GM19328 (cell line): ENCODE measurements around the gene LIN54.
A peak's percentile ranks its signal among the peaks of the same experiment; 100 is the strongest.
"Not testable (repeated sequence)": the region's sequence is repeated elsewhere in the genome, so short reads cannot be mapped to it uniquely, and the experiment has no call there.

Experiments used
- ATAC-seq: cut with Tn5 transposase; IDR thresholded peaks from one replicate; pipeline ENCODE4 v1.9.1; 2021; ENCODE audit warnings: mild to moderate bottlenecking, moderate library complexity; ENCODE audit not compliant: unreplicated experiment

LIN54 gene

DNA sequence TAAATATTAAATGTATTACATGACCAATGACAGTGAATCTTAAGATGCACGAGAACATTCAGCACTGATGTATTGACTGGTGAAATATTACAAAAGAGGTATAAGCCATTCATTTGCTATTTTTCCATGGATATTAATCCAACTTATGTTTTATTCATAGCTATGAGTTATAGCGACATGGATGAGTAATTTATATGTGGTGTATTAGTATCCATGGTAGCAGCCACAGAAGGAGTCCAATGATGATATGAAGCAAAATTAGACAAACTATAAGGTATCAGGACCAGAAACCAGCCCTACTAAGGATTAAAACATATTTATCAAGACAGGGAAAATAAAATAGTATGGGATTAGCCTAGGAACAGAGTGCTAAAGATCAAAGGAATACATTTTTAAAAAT, 59.4 kb downstream of the LIN54 start:
- no peak for ATAC-seq

DNA sequence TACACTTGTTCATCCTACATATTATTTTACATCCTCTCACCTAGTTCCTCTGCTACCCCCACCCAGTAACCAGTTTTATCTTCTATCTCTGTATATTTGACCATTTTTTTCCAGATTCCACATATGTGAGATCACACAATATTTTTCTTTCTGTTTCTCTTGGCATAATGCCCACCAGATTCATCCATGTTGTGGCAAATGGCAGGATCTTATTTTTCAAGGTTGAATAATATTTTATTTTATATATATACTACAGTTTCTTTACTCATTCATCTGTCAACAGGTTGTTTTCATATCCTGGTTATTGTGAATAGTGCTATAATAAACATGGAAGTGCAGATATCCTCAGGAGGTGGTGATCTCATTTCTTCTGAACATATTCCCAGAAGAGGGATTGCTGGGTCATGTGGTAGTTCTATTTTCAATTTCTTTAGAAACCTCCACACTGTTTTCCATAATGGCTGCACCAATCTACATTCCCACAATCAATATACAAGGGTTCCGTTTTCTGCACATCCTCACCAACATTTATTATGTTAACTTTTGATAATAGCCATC, 61.9 kb downstream of the LIN54 start:
- no peak for ATAC-seq

DNA sequence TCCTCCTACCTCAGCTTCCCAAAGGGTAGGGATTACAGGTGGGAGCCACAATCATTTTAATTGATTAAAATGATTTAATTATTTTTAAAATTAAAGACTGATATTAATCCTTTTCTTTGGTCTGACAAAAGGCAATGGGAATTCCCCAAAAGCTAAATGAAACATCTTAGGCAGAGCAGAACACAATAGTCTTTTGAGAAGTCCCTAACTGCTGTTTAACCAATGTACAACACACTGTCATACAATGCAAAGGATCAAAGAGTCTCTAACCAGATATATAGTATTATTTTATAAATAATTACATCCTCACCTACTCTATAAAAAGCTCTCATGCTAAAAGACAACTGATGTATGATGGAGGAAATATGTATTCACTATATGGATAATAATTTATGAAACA, 63.1 kb downstream of the LIN54 start:
- ATAC-seq = no peak

DNA sequence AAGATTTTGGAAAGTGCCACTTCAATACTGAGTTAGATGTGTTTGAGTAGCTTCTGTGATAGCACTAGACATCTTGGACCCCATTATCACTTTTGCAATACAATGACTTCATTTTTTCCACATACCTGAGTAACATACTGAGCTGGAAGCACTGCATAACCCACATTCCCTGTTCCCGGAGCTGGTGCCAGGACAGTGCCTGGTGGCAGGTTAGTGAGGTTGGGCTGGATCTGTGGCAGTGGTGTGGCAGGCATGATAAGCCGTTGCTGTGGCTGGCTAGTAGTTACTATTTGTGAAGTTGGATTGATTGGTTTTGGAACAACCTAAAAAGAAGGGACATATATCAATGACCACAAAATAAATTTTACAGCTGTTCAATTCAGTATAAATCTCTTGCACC, 71.2 kb downstream of the LIN54 start:
- no peak for ATAC-seq

DNA sequence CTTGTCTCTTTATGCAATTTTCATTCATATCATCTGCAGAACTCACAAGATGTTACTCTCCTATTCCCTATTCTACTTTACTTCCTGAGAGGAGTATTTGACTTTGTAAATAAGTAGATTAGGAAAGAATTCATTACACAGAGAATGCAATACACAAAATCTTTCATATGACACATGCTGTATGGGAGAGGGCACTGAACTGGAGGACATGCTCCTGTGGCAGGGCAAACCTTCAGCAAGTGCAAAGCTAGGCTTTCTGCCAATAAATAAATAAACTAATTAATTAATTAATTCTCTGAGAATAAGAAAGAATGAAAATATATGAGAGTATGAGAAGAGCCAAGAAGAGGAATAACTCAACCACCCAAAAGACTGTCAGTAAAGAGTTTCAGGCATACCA, 76.2 kb downstream of the LIN54 start:
- no peak for ATAC-seq

DNA sequence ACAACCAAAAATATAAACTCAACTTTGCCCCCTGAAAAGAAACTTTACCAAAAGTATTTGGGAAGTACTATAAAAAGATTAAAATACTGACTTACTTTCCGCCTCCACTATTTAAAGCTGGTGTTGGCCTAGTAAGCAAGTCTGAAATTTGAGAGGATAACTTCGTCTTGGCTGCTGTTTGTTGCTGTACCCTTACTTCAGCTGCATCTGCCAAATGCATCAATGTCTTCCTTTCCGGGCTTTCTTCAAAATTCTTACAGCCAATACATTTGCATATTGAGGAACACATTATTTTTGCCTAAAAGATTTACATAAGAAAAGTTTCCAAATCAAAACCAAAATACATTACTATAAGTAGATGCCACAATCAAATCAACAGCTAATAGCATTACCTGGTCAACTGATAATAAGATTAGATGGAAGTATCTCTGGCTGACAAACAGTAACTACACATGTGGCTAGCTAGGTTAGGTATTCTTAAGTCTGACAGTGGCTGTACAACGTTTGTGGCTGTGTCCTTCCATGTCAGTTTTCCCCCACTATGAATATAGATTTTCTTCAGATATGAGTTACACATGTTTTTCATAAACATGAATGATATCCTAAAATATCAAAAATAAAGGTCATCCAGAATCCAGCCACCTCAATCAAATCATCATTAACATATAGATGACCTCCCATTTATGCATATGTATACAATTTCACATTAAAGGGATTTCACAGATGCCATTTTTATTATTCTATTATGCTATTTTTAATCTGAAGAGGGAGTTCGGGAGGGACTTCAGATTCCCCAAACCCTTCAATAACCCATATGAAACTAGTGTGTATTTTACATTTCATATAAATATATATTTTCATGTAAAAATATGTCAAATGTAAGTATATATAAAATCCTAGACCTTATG, 79.5 kb downstream of the LIN54 start:
- no peak for ATAC-seq

DNA sequence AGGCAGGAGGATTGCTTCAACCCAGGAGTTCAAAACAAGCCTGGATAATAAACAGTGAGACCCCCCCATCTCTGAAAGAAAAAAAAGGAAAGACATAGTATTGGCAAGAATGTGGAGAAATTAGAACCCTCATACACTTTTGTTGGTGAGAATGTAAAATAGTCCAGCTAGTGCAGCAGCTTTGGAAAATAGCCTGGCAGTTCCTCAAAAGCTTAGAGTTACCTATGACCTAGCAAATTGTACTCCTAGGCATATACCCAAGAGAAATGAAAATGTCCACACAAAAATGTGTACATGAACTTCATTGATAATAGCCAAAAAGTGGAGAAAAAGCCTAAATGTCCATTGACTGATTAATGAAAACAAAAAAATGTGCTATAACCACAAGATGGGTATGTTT, 88.8 kb downstream of the LIN54 start:
- no peak for ATAC-seq

DNA sequence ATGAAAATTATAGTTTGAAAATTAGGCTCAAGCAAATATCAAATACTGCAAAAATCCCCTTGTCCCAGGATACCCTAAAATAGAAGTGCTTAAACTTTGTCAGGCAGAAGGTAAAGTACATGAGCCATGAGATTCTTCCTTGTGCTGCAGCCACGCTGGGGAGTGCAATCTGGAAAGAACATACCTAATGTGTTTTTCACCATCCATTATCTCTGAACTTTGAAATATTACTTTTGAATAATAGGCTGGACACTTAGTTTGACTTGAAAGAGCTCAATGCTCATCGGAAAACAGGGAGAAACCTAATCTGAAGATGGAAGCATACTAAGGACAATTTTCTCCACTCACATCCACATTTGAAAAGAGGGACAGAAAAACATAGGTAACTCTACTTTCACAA, 91.2 kb downstream of the LIN54 start:
- no peak for ATAC-seq

DNA sequence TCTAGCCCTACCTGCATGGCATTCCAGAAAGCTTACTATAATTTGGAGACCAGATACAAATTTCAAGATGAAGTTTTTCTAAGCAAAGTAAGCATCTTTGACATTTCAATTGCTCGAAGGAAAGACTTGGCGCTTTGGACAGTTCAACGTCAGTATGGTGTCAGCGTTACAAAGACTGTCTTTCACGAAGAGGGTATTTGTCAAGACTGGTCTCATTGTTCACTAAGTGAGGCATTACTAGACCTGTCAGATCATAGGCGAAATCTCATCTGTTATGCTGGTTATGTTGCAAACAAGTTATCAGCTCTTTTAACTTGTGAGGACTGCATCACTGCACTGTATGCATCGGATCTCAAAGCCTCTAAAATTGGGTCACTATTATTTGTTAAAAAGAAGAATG, 92.5 kb downstream of the LIN54 start:
- ATAC-seq = no peak

DNA sequence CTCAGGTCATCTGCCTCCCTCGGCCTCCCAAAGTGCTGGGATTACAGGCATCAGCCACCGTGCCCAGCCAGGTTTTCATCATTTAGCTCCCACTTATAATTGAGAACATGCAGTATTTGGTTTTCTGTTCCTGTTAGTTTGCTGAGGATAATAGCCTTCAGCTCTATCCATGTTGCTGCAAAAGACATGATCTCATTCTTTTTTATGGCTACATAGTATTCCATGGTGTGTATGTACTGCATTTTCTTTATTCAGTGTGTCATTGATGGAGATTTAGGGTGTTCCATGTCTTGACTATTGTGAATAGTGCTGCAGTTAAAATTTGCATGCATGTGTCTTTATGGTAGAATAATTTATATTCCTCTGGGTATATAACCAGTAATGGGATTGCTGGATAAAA, 96.7 kb downstream of the LIN54 start:
- not testable (repeated sequence) for ATAC-seq

DNA sequence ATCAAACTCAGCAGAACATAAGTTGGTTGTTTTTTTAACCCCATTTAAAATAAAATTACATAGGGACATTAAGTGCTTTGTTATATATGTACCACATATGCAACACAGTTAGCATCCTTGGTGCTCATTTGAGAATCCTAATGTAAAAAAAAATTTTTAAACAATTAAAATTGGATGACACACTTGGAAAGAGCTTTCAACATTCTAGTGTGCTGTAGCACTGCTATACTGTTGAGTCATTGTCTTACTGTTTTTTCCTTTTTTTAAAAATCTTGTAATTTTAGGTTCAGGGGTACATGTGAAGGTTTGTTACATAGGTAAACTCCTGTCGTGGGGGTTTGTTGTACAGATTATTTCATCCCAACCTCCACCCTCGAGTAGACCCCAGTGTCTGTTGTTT, 97.3 kb downstream of the LIN54 start:
- no peak for ATAC-seq

DNA sequence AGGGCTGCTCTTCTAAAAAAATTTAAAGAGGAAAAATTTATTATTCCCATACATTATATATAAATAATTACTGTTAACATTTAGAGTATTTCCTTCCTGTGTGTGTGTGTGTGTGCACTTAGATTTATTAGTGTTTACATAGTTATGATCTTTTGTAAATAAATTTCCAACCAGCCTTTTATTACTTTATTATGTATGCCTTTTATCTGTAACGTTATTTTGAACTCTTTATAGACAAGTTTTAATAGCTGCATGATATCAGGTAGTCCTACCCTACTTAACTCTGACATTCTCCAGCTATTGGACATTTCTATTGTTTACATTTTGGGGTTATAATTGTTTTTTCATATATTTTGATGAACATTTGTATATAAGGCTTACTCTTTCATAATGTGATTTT, 101.3 kb downstream of the LIN54 start:
- ATAC-seq = no peak

DNA sequence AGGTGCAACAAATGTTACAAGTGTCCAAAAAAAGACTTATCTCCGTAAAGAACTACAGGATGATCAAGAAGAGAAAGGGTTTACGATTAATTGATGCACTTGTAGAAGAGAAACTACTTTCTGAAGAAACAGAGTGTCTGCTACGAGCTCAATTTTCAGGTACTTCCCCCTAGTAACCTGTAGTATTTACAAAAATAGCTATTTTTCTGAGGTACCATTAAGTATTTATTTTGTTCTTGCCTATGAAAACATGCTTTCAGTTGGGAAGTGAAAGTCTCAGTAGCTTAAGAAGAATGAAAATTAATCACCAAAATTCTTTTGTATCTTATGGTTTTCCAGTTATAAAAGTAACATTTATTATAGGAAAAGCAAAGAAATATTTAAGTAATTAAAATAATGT, 104.2 kb downstream of the LIN54 start:
- ATAC-seq = no peak

DNA sequence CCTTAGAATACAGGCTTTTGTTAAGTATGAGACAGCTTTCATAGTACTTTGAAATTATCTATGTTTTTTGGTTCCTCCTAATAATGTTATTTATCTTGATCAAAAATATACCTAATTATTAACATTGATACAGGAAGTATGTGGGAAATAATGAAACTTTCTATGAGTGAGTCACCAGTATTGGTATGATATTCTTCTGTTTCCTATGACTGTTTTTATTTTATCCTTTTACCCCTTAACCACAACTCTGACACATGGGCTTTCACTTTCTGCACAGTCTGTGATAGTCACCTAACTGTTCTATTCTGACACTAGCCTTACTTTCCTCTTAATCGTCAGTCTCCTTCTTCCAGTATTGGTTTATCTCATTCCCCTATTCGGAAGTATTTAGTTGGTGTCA, 105.4 kb downstream of the LIN54 start:
- ATAC-seq = peak; percentile 40

DNA sequence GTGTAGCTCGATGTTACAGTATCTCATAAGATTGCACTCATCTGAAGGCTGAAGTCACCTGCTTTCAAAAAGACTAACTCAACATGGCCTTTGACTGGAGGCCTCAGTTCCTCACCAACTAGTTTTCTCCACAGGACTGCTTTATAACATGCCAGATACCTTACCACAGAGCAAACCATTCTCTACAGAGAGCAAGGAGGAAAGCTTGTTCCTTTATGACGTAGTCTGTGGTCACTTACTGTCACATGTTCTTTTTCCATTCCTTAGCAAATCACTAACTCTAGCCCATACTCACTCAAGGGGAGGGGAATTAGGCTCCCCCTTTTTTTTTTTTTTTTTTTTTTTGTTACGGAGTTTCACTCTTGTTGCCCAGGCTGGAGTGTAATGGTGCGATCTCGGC, 106.9 kb downstream of the LIN54 start:
- ATAC-seq = no peak

DNA sequence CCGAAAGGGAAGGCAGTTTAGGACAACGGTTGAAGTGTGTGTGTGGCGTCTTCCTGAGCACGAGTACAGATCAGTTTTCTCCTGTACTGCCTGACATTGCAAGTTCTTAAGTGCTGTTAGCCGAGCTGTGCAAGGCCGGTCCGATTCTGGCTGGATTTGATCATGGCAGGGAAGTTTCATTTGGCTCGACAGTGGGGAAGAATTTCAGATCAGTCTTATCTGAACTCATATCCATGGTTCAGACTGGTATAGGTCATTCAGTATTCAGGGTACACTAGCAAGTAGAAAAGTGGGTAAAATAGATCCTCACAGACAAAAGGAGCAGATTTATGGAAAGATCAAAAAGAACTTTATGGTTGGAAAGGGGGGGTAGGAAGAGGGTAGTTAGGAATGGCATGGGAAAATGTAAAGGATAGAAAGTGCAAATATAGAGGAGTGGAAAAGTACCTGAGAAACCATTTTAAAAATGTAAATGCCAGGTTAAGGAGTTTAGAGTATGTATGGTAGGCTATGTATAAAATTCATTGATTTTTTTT, 109.4 kb downstream of the LIN54 start:
- ATAC-seq = no peak

DNA sequence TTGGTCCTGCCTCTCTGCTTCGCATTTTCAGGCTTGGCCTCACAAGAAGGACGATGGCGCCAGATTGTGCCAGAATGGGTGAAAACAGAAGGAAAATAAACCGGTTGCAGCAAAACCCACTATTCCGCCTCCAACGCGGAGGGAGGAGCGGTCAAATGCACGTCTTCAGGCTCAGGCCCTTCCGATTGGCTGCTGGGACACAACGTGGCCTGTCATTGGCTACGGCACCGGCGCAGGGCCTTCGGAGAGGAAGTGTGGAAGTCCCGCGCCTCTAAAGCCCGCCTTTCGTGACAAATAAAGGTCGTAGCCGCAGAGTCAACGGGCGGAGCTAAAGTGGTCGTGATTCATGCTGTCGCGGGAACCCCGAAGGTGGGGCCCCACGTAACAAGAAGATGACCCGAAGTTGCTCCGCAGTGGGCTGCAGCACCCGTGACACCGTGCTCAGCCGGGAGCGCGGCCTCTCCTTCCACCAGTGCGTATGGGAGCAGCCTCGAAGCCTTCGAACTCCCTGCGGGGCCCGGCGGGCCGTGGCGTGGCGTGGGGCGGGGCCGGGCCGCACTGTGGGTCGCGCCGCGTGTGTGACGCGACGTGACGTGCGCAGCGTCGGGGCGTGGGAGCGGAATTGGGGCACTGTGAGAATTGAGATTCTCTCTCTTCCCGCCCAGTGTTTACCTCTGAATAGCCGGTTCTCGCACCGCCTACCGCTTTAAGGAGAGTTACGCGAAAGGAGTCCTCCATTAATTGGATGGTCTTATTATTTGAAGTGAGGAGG, 110.0 kb downstream of the LIN54 start, which contains the start of gene THAP9:
Gene THAP9 (plus strand): TSS at position 325 of the 772 bp plus-strand sequence. CDS start 68 bp downstream, at position 393.
- ATAC-seq = peak; percentile 89

DNA sequence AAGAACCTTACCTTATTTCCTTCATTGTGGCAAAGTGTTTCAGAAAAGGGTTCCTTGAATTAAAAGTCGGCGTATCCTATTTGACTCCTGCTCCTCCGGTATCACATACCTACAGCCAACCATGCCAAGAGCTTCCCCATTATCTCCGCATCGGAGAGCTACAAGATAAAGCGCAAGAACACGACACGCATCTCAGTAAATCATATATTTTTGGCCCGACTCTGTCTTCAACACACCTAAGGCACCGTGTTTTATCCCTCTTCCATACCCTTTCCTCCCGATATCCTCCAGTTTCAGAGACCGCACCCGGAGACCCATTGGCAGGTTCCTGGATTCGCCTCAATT, 110.6 kb downstream of the LIN54 start:
- ATAC-seq = peak; percentile 1

DNA sequence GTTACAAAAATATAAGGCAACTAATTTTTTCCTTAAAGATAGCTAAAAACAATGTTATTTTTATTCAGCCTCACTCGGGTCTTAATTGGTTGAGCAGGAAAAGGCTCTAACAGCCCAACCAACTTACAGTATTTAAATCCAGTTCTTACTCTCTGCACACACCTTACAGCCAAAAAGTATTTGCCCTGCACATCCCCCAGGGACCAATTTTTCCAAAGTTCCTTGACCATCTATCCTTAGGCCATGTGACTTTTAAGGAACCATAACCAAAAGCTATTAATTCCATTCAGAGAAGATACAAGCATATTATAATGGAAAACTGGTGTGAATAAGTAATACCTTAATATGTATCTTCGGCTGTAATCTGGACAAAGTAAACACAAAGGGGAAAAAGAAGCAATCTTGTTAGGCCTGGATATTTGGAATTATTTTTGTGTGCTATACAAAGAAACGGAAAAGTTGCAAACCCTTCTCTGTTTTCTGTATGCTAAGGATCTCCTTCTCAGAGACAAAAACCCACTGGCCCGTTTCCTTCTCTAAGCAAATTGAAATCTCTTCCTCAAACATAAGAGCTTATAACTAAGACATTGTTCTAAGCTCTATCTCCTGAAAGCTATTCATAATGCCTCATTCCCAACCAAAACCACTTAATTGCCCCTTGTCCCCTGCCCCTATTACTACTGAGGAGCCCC, 111.1 kb downstream of the LIN54 start:
- no peak for ATAC-seq

DNA sequence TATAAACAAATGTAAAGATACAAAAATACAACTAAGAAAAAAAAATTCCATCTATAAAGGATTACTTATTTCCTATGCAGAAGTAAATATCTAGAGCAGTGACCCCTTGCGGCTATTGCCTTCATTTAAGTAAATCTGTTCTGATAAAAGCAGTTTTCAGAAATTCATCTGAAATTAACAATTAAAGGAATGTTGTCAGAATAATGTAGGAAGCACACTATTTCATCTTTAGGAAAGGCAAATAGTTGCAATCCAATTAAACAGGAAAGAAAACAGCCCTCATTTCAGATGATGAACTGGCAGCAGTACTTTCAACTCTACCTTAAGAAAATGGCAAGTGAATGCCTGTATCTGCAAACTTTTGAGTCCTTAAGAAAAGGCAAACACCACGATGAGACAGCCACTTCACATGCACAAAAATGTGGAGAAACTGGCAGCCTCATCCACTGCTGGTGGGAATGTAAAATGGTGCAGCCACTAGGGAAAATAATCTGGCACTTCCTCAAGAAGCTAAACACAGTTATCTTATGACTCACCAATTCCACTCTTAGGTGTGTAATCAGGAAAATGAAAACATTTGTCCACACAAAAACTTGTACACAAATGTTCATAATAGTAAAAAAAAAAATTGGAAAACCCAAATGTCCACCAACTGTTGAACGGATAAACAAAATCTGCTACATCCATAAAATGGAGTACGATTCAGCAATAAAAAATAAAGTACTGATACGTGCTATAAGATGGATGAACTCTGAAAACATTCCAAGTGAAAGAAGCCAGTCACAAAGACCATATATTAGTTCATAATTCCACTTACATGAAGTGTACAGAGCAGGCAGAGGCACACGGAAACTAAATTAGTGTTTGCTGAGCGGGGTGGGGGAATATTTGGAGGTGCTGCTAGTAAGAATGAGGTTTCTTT, 112.0 kb downstream of the LIN54 start:
- ATAC-seq = no peak
